Measurements from ENCODE around the gene MXRA7. TPM values are rescaled to one million over a fixed set of nuclear protein-coding genes. Genes with fewer than 3 reads are reported as not detected.

Gene MXRA7
- total and polyA plus RNA-seq, 2 donors (not counting 3 experiments of a cell fraction or from before 2014, with no cell fraction given), result 49.5 to 95.8 TPM

GRCh38 chr17:76714336-76714735 lies 3.6 kb upstream of the MXRA7 start:
- CTCF ChIA-PET, result interaction anchor here (0.7 to 2.4 kb wide), 10 partner anchors 10 to 191 kb away, joined by 3 to 15 read pairs (median 4); partner anchors contain the start of genes JMJD6 and METTL23
- dilution Hi-C loops (cut with MboI; ENCODE audit: extremely low pct_ligation_motif_present, low sequenced_read_pairs) (no loop called here), intact Hi-C loops (cut with micrococcal nuclease) (loop anchor here (5.0 to 10.0 kb wide), 2 partner anchors 157 to 190 kb away; no protein-coding TSS in a partner anchor)
- Histone ChIP-seq H3K4me2 (ENCODE audit: insufficient read depth, low read length) (no peak overlapping the region), H3K4me3 (replicated peaks in 1 of 3; ENCODE audit: insufficient read depth in 1 of 3, low read depth in 1 of 3, low read length in 3 of 3) (no peak overlapping the region), H3K9me1 (replicated peaks; ENCODE audit: control insufficient read depth, extremely low read depth, insufficient read depth, low read length) (no peaks in the 10 kb centered on the region), H3K9me3 (replicated peaks; ENCODE audit: control insufficient read depth, insufficient read depth, low read length) (no peaks in the 10 kb centered on the region), H3K27ac (ENCODE audit: insufficient read depth, low read depth, low read length) (no peak overlapping the region), H3K36me3 (ENCODE audit: control insufficient read depth in 2 of 2, extremely low read depth in 1 of 2, insufficient read depth in 2 of 2, low read length in 2 of 2) (peaks cover 16 to 22% of the 10 kb centered on the region in 2 experiments), H3K27me3 (ENCODE audit: control insufficient read depth in 2 of 2, insufficient read depth in 2 of 2, low read length in 2 of 2) (no peaks in the 10 kb centered on the region), H3K79me2 (ENCODE audit: control insufficient read depth, insufficient read depth, low read length) (peaks cover 15% of the 10 kb centered on the region), H3K4me1 (ENCODE audit: control insufficient read depth, extremely low read depth, insufficient read depth, low read length) (peaks cover 22% of the 10 kb centered on the region), H2AFZ (ENCODE audit: low read depth, low read length) (no peak overlapping the region), H4K20me1 (replicated peaks; ENCODE audit: control insufficient read depth, extremely low read depth, insufficient read depth, low read length) (no peaks in the 10 kb centered on the region), H3K9ac (replicated peaks; ENCODE audit: extremely low read depth, insufficient read depth, low read length) (no peak overlapping the region)
- POLR2A ChIA-PET, result no interaction called here
- DNase-seq (ENCODE audit: low read depth, low spot score), result no peak
- FAIRE-seq, result no peak
- TF ChIP-seq EZH2 (IDR thresholded peaks at IDR 0.05; ENCODE audit: borderline replicate concordance, low read depth, low read length, severe bottlenecking), result no peak
- no peak for TF ChIP-seq JUN (IDR thresholded peaks at IDR 0.05; ENCODE audit: borderline replicate concordance, insufficient read depth, insufficient read length, low read depth)
- TF ChIP-seq, protein P1, sequence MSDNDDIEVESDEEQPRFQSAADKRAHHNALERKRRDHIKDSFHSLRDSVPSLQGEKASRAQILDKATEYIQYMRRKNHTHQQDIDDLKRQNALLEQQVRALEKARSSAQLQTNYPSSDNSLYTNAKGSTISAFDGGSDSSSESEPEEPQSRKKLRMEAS (IDR thresholded peaks at IDR 0.05; ENCODE audit: insufficient read depth, insufficient read length), result no peak
- TF ChIP-seq, protein P2, sequence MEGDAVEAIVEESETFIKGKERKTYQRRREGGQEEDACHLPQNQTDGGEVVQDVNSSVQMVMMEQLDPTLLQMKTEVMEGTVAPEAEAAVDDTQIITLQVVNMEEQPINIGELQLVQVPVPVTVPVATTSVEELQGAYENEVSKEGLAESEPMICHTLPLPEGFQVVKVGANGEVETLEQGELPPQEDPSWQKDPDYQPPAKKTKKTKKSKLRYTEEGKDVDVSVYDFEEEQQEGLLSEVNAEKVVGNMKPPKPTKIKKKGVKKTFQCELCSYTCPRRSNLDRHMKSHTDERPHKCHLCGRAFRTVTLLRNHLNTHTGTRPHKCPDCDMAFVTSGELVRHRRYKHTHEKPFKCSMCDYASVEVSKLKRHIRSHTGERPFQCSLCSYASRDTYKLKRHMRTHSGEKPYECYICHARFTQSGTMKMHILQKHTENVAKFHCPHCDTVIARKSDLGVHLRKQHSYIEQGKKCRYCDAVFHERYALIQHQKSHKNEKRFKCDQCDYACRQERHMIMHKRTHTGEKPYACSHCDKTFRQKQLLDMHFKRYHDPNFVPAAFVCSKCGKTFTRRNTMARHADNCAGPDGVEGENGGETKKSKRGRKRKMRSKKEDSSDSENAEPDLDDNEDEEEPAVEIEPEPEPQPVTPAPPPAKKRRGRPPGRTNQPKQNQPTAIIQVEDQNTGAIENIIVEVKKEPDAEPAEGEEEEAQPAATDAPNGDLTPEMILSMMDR (IDR thresholded peaks at IDR 0.05; ENCODE audit: extremely low read depth in 1 of 2, insufficient read depth in 1 of 2, low read depth in 1 of 2, low read length in 2 of 2), result no peak
- no peak for TF ChIP-seq FOS (IDR thresholded peaks at IDR 0.05; ENCODE audit: borderline replicate concordance, insufficient read depth, low read length)
- TF ChIP-seq GATA2 (IDR thresholded peaks at IDR 0.05; ENCODE audit: insufficient read depth, insufficient read length, low read depth, low read length), result no peak
- no peak for TF ChIP-seq POLR2AphosphoS5 (IDR thresholded peaks at IDR 0.05; ENCODE audit: insufficient read depth, low read depth, low read length)
- no peak for TF ChIP-seq MYC (IDR thresholded peaks at IDR 0.05; ENCODE audit: low read depth, low read length)
- no peak for TF ChIP-seq POLR2A (IDR thresholded peaks at IDR 0.05; ENCODE audit: low read depth, low read length)
- no TSS peak for BruUV-seq (replicated peaks)
